ENCODE results near the gene CNNM4.
A peak's percentile ranks its signal among the peaks of the same experiment; 100 is the strongest.

CNNM4 gene

DNA sequence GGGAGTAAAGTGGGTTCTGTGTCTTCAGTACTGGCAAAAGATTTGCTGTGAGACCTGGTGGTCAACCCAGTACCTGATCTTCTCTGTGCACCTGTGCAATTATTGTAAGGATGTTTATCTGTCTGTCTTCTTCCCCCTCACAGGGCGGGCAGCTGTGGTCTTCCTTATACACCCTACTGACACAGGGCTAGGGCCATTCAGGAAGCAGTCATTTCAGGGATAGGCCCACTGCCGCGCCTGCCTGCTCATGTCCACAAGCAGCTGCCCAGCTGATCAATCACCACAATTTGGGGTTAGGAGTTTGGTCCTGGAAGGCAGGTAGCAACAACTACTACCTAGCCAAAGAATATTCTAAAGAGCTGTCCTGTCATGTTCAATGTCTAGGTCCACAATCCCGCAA, 1.2 kb upstream of the CNNM4 start:
- DNase-seq, result no peak

DNA sequence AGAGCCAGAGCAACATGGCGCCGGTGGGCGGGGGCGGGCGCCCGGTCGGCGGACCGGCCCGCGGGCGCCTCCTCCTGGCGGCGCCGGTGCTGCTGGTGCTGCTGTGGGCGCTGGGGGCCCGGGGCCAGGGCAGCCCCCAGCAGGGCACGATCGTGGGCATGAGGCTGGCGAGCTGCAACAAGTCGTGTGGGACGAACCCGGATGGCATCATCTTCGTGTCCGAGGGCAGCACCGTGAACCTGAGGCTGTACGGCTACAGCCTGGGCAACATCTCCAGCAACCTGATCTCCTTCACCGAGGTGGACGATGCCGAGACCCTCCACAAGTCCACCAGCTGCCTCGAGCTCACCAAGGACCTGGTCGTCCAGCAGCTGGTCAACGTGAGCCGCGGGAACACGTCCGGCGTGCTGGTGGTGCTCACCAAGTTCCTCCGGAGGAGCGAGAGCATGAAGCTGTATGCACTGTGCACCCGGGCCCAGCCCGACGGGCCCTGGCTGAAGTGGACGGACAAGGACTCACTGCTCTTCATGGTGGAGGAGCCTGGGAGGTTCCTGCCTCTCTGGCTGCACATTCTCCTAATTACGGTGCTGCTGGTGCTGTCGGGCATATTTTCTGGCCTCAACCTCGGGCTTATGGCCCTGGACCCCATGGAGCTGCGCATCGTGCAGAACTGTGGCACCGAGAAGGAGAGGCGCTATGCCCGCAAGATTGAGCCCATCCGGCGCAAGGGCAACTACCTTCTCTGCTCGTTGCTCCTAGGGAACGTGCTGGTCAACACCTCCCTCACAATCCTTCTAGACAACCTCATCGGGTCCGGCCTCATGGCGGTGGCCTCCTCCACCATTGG, 507 bp downstream of the CNNM4 start:
- DNase-seq, result no peak

DNA sequence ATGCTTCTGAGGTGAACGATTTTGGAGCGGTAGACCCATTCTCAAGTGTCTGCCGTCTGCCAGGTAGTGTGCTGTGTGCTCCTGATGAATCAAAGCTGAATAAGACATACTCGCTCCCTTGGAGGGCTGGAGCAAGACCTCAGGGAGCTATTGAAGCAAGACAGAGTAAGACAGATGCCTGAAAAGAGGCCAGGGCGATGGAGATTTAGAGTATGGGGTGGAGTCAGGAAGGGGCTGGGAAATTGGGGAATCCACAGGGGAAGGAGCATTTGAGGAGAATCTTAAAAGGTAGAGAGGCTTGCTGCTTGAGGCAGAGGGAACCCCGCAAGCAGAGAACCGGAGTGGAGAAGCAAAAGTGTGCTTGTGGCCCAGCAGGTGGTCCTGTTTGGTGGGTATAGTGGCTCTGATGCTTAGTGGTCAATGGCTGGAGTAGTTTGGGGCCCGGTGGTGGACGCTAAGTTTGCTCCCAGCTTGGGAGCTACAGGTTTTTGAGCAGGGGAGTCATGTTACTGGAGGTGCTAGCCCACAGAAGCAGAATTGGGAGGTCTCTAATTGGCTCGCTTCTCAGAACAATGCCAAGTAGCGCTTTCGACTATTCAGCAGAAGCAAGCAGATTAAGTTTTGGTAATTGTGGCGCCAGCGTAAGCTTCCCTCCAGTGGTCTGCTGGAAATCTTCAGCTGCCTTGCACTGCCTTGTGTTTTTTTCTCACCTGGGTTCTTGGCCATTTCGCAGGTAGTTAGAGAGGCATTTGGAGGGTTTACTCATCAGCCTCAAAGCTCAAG, 2.0 kb downstream of the CNNM4 start:
- DNase-seq, result no peak

DNA sequence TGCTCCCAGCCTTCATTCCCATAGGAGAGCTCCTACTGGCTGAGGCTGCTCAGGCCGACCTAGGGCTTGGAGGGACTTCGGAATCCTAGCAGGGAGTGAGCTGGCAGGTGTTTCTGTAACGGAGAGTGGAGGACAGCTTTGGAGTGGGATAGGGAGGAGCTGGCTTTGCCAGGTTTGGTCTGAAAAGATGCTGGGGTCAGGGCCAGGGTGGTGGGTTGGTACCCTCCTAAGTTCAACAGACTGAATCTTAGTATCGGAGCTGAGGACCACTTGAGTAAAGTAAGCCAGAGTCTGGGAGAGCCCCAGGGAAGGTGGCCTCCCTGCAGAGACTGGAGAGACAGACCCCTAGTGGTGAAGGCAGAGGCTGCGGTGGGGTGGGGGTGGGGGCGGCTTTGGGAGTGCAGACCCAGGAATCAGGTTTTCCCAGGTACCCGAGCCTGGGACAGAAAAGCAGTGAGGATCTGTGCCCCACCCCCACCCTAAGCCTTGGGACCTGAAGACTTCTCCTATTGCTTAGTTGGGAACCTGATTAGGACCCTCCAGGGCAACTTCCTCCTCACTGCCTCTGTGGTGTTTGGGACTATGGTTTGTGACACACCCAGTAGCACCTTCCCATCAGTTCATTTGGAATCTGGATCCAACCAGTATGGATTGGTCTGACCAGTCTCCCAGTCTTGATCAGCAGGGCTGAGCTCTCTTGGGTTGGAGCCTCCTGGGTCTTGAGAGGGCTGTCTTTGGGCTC, 3.0 kb downstream of the CNNM4 start:
- DNase-seq, result no peak

DNA sequence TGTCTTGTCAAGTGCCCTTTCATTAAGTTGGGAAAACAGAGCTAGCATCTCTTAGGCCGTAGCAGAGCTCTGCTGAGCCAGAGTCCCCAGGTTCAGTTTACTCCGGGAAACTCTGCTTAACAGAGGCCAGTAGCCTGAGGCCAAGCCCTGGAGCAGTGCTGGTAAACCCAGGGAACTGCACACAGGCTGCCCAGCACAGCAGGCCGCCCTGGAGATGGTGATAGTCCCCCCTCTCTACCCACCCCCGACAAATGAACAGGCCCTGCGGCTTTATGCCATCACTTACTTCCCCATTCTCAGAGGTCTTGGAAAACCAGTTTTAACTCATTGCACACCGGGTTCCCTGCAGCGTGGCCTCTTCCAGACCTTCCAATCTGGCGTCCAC, 3.5 kb downstream of the CNNM4 start:
- no peak for DNase-seq

DNA sequence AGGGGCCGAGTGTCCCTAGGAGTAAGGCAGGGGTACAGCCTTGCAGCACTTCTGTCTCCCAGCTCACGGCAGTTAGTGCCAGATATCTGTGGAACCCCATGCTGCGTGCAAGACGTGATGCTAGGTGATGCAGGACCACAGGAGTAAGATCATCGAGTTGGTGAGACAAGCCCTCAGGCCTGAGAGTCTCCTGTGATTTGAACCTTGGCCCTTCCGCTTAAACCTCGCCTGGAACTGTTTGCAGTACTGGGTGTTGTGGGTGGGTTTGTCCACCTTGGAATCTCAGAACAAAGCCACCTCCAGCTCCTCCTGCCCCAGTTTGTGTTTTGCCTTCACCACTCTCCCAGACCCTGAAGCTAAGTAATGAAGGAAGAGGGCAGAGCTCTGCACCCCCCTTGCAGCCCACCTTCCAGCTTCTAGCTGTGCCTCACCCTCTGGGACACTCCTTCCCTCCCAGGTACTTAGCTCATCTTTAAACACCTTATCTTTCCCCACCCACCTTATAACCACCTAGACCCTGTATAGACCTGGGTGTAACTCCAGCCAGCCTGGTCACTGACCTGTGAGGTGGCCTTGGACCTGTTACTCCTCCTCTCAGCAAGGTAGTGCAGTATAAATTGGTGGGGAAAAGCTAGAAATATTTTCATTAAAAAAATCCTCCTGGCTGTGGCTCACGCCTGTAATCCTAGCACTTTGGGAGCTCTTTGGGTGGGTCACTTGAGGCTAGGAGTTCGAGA, 6.6 kb downstream of the CNNM4 start:
- DNase-seq, result no peak

DNA sequence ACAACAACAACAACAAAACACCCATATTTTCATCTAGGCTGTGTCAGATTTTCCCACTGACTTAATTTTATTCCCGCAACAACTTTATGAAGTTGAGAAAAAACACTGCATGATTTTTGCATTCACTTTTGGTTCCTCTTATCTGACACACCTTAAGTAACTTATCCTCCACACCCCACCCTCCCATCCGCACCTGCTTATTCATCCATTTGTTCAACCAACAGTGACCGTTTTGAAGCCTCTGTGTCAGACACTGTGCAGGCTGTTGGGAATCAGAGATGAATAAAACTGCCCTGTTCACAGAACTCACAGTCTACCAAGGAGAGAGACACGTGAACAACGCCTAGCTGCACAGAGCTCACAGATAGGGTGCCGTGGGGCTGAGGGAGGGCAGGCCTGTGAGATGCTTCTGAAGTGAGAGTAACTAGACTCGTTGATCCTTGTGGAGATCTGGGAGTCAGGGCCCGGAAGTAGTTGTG, 7.4 kb downstream of the CNNM4 start:
- DNase-seq, result no peak

DNA sequence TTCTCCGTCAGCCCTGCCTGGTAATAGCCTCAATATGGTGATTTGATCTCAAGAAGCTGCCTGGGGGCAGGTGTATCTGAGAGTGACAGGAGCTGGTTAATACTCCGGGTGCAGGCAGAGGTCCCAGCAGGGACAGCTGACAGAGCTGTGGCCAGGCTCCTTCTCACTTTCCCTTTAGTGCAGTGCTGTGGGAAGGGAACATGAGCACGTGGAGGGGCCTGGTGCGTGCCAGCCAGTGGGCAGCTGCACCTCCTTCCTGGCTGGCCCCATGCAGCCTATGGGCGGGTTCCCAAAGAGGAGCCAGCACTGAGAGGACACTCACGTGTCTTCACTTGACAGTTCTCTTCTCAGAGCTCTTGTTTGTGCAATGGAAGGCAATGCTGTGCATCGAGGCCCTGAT, 9.1 kb downstream of the CNNM4 start:
- no peak for DNase-seq

DNA sequence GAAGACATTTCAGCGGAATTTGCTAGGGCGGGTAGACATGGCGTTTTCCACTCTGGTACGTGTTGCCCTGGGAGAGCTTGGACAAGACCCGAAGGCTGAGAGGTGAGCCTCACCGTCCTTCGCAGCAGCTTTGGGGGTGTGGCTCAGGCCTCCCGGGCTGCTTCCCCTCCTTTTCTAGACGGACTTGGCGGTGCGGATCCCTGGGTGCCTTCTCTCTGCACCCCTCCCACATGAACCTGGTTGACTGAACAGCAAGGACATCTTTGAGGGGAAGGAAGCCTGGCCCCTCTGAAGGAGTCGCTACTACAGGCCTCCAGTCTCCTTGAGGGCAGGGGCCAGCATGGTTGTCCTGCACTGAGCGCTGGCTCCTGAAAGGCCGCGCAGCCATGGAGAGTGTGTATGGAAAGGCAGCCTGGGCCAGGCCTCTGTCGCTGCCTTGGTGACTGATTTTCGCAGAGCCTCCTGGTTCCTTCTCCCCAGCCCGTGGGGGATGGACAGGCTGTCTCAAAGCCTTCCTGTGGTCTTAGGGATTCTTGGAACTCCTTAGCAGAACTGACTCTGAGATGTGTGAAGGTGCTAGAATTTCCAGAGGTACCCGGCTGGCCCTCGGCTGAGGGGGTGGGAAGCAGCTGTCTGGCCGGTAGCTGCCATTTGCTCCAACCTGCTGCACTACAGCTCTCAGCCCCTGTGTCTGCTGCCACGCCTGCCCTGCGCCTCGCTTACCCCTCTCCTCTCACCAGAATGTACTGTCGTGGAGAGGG, 9.9 kb downstream of the CNNM4 start:
- no peak for DNase-seq

DNA sequence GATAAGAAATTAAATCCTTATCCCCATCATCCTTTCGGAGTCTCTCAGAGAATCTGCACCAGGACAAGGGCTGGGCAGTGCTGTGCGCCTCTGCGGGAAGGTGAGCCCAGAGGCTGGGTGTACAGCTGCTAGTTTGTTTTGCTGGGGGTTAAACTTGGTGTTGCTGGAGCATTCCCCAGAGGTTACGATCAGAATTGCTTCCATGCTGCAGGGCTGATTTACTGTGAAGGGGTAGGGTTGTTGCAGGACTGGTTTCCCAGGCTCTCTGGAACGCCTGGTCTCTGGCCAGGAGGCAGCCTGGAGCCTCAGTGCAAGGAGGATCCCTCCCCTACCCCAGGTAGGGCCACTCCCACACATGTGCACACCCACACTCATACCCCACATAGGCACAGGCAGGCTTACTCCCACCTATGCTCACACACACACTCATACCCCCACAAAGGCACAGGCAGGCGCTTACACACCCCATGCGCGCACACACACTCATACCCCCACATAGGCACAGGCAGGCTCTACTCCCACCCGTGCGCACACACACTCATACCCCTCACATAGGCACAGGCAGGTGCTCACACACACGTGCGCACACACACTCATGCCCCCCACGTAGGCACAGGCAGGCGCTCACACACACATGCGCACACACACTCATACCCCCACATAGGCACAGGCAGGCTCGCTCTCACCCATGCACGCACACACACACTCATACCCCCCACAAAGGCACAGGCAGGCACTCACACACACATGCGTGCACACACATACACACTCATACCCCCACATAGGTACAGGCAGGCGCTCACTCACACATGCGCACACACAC, 11.3 kb downstream of the CNNM4 start:
- DNase-seq, result peak; percentile 53

DNA sequence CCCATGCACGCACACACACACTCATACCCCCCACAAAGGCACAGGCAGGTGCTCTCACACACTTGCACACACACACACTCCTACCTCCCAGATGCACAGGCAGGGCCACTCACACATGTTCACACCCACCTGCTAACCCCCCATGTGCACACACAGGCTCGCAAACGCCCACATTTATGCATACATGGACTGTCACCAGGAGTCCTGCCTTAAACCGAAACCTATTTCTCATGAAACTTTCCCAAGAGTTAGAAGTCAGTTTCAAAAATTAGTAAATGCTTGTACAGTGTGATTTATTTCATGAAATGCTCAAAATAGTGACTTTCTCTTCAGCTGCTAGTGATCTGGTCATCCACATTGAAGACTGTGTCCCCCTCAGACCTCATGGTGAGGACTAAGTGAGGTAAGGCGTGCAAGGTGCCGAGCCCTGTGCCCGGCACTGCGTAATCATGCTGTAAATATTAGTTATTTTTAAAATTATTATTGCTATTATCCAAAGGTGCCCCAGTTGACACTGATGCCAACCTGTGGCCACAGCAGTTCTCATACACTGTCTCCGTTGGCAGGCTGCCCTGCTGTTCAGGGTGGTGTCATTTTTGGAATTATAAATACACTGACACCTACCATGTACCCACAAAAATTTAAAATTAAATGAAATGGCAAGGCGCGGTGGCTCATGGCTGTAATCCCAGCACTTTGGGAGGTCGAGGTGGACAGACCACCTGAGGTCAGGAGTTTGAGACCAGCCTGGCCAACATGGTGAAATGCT, 12.4 kb downstream of the CNNM4 start:
- no peak for DNase-seq

DNA sequence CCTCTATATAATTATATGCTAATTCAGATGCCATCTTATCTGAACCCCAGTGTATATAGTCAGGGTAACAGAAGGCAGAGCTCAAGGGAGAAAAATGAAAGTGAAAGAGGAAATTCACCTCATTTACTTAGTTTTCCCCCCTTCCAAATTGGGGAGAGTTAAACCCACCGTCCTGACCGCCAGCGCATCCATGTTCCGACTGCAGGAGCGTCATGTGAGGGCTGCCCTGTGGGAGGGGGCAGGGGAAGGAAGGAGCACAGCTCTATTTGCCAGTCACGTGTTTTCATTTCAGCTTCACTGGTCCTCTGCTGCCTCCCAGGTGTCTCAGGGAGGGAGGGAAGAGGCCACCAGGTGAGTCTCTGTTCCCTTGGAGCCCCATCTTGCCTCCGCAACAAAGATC, 13.2 kb downstream of the CNNM4 start:
- peak; percentile 53 for DNase-seq

DNA sequence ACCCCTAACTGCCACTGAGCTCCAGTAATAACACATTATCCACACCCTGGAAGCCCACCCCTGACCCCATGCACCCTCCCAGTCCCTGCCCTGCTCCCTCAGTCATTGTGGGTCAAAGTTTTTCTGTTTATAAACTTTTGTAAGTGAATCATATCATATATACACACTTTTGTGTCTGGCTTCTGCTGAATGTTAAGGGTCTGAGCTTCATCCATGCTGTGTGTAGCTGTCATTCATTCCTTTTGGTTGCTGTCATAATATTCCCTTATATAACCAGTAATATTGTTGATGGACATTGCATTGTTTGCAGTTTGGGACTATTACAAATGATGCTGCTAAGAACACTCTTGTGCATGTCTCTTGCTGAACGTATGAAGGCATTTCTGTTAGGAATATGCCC, 14.5 kb downstream of the CNNM4 start:
- no peak for DNase-seq

DNA sequence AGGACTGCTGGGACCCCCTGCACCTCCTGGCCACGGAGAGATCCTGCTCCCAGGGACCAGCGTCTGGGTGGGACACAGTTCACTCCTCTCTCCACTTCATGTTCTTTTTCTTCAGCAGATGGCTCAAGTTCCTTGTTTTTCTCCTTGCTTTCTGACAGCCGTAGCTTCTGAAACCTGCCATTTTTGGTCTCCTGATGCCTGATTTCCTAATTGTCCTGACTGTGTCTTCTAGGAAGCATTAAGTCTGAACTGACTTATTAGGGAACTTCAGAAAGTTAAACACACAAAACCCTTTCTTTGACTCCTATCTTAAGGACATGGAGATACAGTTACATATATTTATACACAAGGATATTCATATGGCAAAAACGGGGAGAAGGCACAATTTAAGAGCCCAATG, 22.7 kb downstream of the CNNM4 start:
- DNase-seq, result no peak

DNA sequence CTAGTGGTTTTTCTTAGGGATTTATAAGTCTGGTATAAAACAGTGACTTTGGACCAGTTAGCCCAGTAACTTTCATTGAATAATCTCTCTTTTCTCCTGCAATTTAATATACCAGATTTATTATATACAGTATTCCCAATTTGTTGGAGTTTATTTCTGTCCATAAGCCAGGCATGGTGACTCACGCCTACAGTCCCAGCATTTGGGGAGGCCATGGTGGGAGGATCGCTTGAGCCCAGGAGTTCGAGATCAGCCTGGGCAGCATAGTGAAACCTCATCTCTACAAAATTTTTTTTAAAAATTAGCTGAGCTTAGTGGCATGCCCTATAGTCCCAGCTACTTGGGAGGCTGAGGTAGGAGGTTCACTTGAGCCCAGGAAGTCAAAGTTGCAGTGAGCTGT, 26.7 kb downstream of the CNNM4 start:
- no peak for DNase-seq

DNA sequence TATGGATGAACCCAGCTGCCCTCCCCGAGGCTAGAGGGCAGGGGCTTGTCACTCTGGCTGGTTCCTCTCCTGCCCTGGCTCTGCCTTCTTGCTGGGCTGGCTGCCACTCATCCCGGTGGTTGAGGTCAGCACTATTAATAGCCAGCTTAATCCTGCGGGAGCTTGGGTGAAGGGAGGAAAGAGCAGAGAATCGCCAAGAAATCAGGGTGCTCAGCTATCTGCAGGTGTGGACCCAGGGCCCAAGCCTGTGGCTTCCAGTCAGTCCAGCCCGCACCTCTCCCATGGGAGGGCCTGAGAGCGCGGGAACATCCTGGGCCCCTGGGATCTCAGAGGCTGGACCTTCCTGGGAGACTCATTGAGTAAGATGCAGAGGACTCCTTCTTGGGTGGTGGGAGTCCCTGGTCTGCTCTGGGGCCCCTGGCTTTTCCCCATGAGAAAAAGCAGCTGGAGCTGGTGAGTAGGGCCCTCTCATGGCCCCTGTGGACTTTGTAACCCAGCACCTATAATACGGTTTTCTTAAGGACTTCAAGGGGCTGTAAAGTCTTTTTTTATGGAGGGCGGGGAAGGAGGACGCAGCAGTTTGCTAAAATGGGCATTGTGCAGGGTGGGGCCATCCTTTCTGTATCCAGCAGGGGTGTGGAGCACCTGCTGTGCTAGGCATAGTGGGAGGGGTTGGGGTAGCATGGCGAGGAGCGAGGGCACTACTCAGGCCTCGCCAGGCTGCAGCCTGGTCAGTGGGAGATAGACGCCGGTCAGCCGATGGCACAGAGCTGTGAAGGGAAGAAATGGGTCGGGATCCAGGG, 27.9 kb downstream of the CNNM4 start:
- DNase-seq, result no peak

DNA sequence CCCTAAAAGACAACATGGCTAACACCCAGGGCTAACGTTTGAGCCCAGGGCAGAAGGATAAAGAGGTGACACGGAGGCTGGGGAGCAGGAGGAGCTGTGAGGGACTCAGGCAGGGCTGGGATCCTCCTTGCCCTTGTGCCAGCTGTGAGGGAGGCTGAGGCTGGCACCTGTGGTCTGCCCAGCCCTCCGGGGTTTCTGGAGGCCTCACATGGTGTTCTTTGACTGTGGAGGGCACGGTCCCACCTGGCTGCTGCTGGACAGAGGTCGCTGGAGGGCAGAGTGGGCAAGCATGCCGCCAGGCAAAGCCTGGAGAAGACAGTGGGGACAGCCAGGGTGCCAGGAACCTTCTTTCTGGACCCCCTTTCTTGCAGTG, 28.5 kb downstream of the CNNM4 start:
- no peak for DNase-seq

DNA sequence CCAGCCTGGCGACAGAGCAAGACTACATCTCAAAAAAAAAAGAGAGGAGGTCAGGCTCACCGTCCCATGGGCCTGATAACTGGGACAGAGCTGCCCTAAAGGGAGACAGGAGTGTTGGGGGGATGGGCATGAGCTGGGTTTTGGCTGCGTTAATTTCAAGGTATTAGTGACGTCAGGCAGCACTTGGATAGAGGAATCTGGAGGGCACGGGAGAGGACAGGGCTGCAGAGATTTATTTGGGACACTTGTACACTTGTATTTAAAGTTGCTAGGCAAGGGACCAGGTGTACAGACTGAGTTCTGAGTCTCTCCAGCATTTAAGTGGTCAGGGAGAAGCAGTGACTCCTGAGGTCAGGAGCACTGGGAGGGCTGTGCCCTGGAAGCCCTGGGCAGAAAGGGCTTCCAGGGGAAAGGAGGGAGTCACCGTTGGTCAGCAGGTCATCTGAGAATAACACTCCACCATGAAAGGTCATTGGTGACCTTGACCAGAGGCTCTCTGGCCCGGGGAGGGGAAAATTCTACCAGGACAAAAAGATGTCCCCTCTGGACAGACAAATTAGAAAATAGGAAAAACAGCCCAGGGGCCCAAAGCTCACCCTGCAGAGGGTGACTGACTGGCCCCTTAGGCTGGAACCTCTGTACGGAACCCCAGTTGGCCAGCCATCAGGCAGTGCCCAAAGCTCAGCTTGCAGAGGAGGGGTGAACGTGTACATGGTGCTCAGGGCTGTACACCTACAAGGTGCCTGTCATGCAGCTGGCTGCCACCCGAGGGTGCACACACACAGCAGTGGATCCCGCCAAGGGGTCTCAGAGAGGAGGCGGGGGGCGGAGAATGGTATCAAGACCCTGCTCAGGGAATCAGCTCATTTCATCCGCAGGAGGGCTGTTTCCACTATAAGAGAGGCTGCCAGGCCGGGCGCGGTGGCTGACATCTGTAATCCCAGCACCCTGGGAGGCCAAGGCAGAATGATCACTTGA, 32.4 kb downstream of the CNNM4 start:
- DNase-seq, result no peak
